ENCODE measurements around the gene RPL37. TPM values are rescaled to one million over a fixed set of nuclear protein-coding genes. Genes with fewer than 3 reads are reported as not detected.
"Not testable (repeated sequence)": the region's sequence is repeated elsewhere in the genome, so short reads cannot be mapped to it uniquely, and the experiment has no call there.

Gene RPL37
- polyA plus RNA-seq, 10 donors: 2,251 to 3,110 (median 2,597) TPM

DNA sequence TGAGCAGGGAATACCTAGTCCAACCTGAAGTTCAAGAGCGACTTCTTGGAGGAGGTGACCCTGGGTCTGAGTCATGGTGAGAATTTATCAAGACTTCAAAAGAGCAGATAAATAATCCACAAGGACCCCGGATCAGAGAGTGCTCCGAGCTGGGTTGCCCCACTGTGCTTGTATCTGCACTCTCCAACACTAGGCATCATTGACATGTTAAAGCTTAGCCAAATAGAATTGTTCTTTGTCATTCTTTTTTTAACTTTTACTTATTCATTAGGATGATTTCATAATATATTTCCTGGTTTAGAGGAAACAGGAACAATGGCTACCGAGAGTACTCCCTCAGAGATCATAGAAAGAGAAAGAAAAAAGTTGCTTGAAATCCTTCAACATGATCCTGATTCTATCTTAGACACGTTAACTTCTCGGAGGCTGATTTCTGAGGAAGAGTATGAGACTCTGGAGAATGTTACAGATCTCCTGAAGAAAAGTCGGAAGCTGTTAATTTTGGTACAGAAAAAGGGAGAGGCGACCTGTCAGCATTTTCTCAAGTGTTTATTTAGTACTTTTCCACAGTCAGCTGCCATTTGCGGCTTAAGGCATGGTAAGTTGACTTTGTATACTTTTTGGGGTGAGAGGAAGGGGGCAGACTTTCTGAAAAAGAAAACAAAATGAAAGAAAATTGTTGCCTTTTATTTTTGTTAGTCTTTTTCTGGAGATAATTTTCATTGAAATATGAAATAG lies 6.2 kb upstream of the RPL37 start, which contains the start of gene CARD6:
Gene CARD6, plus strand, starts transcription at position 300 of the 738 bp plus-strand sequence. Its CDS starts 16 bp downstream, at position 316.
- peak in 2 of 3 donors; percentile 11 to 39 for DNase-seq

DNA sequence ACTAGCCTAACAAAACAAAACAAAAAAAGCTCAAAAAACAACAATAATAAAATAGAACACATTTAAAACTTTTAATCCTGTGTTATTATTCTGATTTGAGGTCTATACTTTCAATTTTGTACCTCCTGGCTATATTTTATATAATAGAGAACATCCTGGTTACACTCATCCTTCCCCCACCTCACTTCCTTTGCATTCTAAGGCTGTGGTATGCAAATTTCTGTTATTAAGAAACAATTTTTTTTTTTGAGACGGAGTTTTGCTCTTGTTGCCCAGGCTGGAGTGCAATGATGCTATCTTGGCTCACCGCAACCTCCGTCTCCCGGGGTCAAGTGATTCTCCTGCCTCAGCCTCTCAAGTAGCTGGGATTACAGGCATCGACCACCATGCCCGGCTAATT lies 3.1 kb upstream of the RPL37 start:
- no peak for DNase-seq

DNA sequence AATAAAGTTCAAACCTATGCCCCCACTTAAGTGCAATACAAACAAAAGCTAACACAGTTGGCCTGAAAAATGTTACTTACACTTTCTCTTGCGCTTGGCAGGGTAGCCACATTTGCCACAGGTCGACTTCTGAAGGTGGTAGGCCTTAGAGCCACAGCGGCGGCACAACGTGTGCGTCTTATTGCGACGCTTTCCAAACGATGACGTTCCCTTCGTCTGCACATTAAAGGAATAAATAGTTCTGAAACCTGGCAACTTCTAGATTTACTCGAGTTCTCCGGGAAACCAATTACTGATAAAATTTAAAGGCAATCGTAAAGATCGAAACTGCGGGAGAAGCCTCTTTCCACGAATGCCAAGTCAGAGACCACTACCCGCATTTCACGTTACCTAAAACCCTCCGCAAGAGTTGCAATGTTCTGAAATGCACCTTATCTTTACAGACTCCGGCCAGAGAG lies 602 bp downstream of the RPL37 start:
- DNase-seq: peak in 1 of 3 donors; percentile 10

DNA sequence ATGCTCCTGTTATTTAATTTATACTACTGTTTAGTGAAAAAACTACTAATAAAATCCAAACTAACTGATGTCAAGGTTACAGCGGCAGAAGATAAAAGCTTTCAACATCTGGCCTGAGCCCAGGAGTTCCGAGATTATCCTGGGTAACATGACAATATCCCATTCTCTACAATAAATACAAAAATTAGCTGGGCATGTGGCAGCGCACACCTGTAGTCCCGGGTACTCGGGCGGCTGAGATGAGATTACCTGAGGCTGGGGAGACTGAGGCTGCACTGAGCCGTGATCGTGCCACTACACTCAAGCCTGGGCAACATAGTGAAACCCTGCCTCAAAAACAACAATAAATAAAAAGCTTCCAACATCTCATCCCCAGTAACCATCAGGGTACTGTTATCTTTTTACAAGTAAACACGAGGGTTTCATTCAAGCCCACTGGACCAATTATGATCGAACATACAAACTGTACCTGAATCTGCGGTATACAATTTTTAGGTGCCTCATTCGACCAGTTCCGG lies 1.3 kb downstream of the RPL37 start:
- no peak for DNase-seq

DNA sequence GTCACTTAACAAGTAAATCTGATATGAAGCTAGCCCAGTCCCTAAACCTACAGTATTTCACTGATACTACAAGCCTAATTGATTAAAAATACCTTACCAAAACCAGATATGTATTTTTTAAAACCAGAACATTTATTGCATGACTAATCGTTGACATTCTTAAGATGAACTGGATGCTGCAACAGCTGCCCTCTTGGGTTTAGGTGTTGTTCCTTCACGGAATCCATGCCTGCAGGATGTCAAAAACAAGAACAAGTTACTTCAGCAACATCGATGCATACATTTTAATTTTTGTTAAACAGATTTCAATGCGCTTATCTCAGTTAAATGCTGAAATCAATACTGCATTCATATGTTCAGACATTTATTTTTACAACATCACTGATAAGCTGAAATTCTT lies 2.7 kb downstream of the RPL37 start:
- DNase-seq: no peak

DNA sequence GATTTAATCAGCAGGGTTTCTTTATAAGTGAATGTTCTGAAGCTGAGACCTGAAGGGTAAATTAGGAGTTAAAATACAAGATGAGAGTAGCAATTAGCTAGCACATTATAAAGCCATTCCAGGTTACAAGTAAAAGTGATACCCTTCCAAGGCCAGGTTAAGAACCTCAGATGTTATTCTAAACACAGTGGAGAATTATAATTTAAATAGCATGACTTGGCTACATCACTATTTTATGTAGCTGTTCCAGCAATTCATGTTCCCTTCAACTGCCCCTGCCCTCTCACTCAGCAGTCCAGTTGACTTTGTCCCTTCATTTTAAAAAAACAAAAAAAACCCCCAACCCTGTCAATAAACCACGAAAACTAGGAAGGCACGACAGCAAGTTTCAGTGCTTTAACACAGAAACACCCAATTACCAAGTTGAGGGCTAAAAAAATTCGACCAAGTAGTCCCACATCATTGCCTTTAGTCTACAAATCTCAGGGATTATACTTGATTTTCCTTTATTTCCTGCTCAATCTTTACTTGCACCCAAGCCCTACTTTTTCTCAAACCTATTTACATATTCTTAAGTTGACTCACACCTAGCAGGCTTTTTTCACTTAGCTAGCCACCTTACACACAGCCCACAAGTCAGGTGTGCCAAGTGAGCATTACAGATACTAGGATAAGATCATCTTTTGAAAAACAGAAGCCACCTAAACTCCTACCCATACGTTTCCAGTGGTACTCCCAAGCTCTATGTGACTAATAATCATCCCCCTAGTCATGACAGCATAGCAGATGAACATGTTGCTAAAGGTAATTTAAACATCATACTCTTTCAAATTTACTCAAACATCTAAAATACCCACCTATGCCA lies 3.4 kb downstream of the RPL37 start:
- no peak for DNase-seq

DNA sequence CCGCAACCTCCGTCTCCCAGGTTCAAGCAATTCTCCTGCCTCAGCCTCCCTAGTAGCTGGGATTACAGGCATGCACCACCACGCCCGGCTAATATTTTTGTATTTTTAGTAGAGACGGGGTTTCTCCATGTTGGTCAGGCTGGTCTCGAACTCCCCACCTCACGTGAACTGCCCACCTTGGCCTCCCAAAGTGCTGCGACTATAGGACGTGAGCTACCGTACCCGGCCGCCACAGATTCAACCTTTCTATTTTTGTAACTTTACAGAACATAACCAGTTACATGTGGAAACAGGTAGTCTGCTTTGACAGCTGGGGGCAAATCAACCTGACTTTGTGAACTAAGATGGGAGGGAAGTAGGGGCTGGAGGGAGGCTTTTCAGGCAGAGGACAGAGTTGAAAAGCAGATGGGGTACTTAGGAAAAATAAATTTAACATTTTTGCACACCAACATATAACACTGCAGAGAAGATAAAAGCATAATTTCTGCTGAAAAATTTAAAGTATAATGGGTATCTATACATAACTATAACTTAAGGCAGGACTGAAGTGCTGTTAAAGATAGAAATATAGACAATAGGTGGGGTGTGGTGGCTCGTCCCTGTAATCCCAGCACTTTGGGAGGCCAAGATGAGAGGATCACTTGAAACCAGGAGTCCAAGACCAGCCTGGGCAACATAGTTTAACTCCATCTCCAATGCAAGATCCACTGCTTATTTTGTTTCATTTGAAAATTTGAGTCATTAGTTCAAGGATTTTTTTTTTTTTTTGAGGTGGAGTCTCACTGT lies 5.1 kb downstream of the RPL37 start:
- no peak for DNase-seq

DNA sequence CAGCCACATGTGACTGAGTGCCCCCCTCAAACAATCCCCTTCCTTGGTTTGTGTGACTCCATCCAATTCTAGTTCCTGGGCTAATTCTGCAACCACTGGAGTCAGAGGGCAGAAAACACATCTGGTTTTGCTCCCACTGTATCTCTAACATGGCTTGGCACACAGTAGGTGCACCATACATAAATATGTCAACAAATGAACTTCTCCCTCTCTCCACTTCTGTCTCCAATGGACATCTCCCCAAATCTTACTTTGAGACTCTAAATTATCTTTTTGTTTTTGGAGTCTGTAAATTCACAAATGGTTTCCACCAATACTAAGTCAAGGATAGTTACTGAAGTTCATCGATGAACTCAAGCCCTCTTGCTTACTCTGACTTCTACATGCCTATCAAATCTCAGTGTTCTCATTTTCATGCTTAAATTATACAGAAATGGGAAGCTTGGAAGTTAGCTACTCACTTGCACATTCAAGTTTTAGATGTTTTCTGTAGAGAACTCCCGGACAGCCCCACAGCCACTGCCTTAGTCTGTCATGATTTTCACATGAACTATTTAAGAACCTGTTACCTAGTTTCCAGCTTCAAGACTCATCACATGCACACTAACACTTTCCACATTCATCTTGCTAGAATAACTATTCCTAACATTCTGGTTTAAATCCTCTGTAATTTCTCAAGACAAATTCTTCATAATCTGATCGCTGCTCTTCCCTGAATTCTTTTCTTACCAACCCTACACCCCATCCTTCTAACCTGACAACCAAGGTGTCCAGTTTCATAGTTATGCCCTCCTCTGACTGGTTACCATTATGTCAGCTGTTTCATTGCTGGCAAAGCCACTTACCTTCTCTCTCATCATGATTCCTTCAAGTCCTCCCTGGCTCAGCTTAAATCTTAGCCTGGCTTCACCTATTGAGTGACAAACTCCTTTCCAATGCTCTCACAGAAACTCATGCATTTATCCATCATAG lies 6.0 kb downstream of the RPL37 start:
- no peak for DNase-seq

DNA sequence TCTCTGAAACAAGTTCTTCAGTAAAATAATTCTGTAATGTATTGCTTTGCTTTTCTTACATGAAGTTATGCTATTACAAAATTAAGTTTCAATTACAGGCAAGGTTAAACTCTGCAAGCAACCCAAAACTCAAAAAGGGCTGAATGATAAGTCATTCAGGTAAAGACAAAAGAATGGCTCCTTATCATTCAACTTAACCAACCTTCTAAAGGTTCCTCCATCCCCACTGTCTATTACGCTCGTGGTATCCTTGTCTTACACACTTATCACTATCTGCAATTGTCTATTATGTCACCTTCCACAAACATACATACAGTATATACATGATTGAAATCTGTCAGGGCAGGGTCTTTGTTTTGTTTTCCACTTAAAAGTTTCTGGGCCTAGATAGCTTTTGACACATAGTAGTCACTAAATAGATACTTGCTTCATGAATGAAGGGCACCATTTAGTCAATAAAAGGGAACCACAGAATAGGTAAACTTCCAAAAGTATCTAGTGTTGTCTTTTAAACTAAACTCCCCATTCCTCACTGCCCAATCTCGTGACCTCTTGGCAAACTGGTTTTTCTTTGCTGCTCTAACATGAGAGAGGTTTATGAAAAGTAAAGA lies 6.9 kb downstream of the RPL37 start:
- no peak for DNase-seq

DNA sequence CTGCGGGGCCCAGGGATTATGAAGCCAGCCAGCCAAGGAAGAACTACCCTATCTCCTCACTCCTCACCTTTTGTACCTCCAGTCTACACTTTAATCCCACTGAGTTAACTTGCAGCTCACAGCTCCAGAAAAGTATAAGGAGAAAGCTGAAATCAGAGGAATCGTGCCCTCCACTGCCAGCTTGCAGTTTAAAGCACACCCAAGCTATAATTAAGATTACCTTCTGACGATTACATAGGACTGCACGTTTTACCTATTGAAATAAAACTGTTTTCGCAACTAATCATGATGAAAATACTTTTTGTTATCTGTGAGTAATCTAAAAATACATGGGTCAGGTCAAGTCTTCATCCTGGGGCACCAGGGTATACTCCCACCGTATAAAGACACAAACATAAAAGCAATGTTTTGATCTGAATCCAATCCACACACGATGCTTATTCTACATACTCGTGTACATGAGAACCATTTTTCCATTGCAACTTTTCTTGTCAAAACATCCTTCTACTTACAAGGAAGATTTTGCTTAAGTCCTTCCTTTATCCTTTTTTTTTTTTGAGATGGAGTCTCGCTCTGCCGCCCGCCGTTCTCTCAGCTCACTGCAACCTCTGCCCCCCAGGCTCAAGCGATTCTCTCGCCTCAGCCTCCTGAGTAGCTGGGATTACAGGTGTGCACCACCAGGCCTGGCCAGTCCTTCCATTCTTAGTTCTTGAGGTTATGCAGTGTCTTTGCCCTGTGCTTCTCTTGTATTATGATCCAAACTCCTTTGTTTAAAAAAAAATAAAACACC lies 7.6 kb downstream of the RPL37 start:
- DNase-seq: no peak

DNA sequence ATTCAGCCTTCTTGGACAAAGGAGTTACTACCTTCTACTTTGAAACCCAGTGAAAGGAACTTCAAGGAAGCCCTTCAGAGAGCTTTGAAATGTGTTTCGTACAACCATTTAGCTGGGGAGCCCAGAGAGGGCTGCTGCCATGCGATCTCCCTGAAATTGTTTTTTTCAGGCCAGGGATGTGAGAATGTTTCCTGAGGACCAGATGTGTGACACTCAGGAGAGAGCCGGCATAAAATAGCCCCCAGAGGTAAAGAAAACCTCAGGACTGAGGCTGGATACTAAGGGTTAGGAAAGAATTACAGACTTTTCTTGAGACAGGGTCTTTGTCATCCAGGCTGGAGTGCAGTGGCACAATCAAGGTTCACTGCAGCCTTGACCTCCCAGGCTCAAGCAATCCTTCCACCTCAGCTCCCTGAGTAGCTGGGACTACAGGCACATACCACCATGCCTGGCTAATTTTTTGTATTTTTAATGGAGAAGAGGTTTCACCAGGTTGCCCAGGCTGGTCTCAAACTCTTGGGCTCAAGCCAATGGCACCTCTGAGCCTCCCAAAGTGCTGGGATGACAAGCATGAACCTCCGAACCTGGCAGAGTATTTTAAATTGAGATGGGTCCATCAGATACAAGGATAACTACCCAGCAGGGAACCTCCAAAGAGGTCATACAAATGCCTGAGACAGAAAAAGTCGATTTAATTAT lies 8.4 kb downstream of the RPL37 start:
- DNase-seq: no peak

DNA sequence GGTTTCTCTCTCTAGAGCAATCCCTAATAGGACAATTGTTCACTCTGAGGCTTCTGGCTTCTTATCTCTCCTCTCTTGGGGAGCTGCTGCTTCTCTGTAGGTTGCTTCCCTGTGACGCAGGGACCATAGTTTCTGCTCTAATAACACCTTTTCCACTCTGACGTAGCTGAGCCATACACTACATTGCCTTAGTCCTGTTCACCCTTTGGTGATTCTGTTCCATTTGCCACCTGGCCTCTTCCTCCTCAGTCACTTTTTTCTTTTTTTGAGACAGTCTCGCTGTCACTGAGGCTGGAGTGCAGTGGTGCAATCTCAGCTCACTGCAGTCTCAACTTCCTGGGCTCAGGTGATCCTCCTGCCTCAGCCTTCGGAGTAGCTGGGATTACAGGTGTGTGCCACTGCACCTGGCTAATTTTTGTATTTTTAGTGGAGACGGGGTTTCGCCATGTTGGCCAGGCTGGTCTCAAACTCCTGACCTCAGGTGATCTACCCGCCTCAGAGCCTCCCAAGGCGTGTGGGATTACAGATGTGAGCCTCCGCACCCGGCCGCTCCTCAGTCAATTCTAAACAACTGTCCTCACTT lies 9.5 kb downstream of the RPL37 start:
- not testable (repeated sequence) for DNase-seq

DNA sequence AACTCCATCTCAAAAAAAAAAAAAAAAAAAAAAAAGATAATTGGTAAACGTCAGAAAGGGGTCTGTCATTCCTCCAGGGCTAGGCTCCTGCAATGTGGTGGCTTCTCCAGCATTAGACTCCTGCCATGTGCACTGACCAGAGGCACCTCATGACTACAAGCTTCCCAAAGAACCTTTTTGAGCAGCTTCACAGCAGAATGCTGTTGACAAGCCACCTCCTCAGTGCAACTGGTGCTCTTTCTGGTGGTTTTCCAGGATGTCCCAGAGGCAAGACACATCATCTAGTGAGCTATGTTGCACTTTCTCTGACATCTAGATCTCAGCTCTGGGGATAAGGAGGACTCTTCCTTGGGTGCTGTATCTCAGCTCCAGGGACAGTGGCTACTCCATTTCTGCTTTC lies 11.6 kb downstream of the RPL37 start:
- no peak for DNase-seq

DNA sequence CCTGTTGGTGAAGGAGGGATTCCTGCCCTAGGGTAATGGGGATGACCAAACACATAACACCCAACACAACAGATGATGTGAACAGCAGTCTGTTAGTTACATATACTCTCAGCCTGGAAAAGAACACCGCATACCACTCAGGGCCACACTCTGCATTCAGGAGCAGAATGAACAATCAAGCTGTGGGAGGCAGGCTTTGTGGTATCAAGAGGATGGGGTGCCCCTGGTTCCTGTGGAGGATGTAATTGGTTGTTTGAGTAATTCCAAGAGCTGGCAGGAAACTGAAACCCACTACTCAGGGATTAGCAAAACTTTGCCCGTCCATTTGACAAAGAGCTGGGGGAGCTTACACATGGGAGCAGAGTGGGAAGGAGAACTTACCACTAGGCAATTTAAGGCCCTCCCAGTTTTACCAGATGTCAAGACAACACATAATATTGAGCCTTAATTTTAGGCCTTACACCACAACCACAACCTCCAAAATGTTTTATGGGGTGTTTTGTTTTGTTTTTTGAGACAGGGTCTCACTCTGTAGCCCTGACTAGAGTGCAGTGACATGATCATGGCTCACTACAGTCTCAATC lies 21.2 kb downstream of the RPL37 start:
- no peak for DNase-seq

DNA sequence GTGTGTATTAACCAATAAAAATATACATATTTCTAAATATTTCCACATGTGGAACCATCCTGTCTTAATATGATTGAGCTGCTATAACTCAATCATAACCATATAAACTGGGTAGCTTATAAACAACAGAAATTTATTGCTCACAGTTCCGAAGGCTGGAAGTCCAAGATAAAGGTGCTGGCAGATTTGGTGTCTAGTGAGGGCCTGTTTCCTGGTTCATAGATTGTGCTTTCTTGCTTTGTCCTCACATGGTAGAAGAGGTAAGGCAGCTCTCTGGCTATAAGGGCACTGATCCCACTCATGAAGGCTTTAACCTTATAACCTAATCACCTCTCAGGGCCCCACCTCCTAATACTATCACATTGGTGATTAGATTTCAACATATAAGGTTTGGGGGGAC lies 22.9 kb downstream of the RPL37 start:
- DNase-seq: no peak

DNA sequence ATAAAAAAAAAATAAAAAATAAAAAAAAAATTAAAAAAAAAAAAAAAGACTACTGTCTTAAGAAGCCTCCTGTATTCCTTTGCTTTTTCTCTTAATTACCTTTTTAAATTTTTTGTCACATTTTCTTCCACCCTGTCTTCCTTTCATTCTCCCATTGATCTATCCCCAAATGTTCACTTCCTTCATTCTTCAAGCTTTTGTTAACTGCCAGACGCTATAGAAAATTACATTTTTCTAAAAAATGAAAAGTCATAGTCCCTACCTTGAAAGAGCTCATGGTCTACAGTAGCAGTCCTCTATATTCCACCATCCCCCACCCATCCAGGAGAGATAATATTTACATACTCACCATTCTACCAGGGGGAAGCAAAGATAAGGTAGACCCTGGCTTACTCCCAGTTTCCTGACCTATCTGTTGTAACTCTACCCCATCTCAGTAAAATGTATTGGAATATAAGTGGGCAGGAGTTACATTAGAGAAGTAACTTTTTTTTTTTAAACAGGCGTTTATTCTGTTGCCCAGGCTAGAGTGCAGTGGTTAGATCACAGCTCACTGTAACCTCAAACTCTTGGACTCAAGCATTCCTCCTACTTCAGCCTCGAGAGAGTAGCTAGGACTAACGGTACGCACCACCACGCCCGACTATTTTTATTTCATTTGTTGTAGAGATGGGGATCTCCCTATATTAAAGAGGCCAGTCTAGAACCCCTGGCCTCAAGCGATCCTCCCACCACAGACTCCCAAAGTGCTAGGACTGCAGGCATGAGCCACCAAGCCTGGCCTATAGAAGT lies 33.1 kb downstream of the RPL37 start:
- no peak for DNase-seq

DNA sequence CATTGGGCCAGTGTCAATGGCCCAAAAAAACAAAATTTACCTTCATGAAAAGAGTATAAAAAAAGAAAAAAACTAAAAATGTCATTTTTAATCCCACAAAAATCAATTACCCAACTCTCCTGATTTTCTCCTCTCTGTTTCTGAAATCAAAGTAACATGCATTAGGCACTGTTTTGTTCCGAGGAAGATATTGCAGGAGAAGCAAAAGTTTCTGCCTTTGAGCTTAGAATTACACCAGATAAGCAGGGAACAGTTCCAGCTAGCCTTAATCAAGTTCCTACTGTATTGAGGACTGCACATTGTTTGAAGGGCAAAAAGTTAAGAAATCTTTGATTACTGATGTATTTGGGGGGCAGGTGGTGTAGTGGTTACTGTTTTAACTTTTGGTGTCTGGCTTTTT lies 35.8 kb downstream of the RPL37 start:
- no peak for DNase-seq

All from muscle of back (tissue), 11 donors.